H9 (cell line): ENCODE measurements around the gene NUCB2. TPM values are rescaled to one million over a fixed set of nuclear protein-coding genes. Genes with fewer than 3 reads are reported as not detected.

Experiments
- DNase-seq: peaks from one replicate; pipeline ENCODE4 v3.0.0-alpha.2; 2017
- H2AFZ ChIP-seq: one replicate; pipeline ENCODE4 v1.6.1; 2013; ENCODE audit warnings: mild to moderate bottlenecking, low read length, control low read depth, moderate library complexity
- H2AK5ac ChIP-seq: 2 replicates; pipeline ENCODE4 v1.6.1; 2013; ENCODE audit warnings: low read length, control low read depth, mixed read lengths; ENCODE audit not compliant: insufficient read length
- H2BK120ac ChIP-seq: one replicate; pipeline ENCODE4 v1.6.1; 2013; ENCODE audit warnings: low read depth, mild to moderate bottlenecking, low read length, control low read depth, inconsistent platforms; ENCODE audit not compliant: poor library complexity, severe bottlenecking
- H2BK12ac ChIP-seq: 2 replicates; pipeline ENCODE4 v1.6.1; 2013; ENCODE audit warnings: low read length, control low read depth, mixed read lengths, low read depth; ENCODE audit not compliant: insufficient read length
- H2BK15ac ChIP-seq: 2 replicates; pipeline ENCODE4 v1.6.1; 2013; ENCODE audit warnings: low read depth, low read length, control low read depth
- H2BK20ac ChIP-seq: one replicate; pipeline ENCODE4 v1.6.1; 2013; ENCODE audit warnings: low read depth, mild to moderate bottlenecking, low read length, control low read depth, inconsistent platforms; ENCODE audit not compliant: poor library complexity, severe bottlenecking
- H2BK5ac ChIP-seq: 2 replicates; pipeline ENCODE4 v1.6.1; 2013; ENCODE audit warnings: low read length, control low read depth, mixed read lengths; ENCODE audit not compliant: insufficient read length
- H3K14ac ChIP-seq: 2 replicates; pipeline ENCODE4 v1.6.1; 2013; ENCODE audit warnings: low read length, control low read depth; ENCODE audit not compliant: insufficient read depth
- H3K18ac ChIP-seq: 2 replicates; pipeline ENCODE4 v1.6.1; 2013; ENCODE audit warnings: low read depth, mild to moderate bottlenecking, mixed read lengths, low read length, control low read depth; ENCODE audit not compliant: insufficient read length
- H3K23ac ChIP-seq: 2 replicates; pipeline ENCODE4 v1.6.1; 2013; ENCODE audit warnings: low read length, control low read depth, mixed read lengths, low read depth; ENCODE audit not compliant: insufficient read length
- H3K23me2 ChIP-seq: 2 replicates; pipeline ENCODE4 v1.6.1; 2013; ENCODE audit warnings: low read depth, mild to moderate bottlenecking, mixed read lengths, low read length, control low read depth; ENCODE audit not compliant: insufficient read length, poor library complexity, severe bottlenecking
- H3K27ac ChIP-seq: 2 replicates; pipeline ENCODE4 v1.5.1; 2013; ENCODE audit warnings: low read length, control low read depth, mixed read lengths, low read depth; ENCODE audit not compliant: insufficient read length
- H3K27me3 ChIP-seq: 2 replicates; pipeline ENCODE4 v1.6.1; 2013; ENCODE audit warnings: low read length, control low read depth, inconsistent platforms; ENCODE audit not compliant: insufficient read depth
- H3K4ac ChIP-seq: 2 replicates; pipeline ENCODE4 v1.6.1; 2013; ENCODE audit warnings: low read depth, mild to moderate bottlenecking, control low read depth, inconsistent platforms, low read length, moderate library complexity
- H3K4me1 ChIP-seq: 2 replicates; pipeline ENCODE4 v1.6.1; 2013; ENCODE audit warnings: low read length, control low read depth, inconsistent platforms; ENCODE audit not compliant: insufficient read depth
- H3K4me2 ChIP-seq: 2 replicates; pipeline ENCODE4 v1.6.1; 2013; ENCODE audit warnings: low read length, control low read depth, mixed read lengths; ENCODE audit not compliant: insufficient read length, insufficient read depth
- H3K56ac ChIP-seq: 2 replicates; pipeline ENCODE4 v1.6.1; 2013; ENCODE audit warnings: low read depth, mild to moderate bottlenecking, mixed read lengths, low read length, control low read depth; ENCODE audit not compliant: insufficient read length
- H3K79me1 ChIP-seq: 2 replicates; pipeline ENCODE4 v1.6.1; 2013; ENCODE audit warnings: low read depth, mild to moderate bottlenecking, moderate library complexity, low read length, control low read depth, inconsistent platforms; ENCODE audit not compliant: insufficient read depth, poor library complexity, severe bottlenecking
- H3K79me2 ChIP-seq: 2 replicates; pipeline ENCODE4 v1.6.1; 2013; ENCODE audit warnings: low read length, control low read depth, inconsistent platforms; ENCODE audit not compliant: insufficient read depth
- H3K9ac ChIP-seq: 2 replicates; pipeline ENCODE4 v1.6.1; 2013; ENCODE audit warnings: low read length, control low read depth, mixed read lengths; ENCODE audit not compliant: insufficient read length; ENCODE audit errors: extremely low read depth
- H3K9me3 ChIP-seq: one replicate; pipeline ENCODE4 v1.6.1; 2013; ENCODE audit warnings: low read depth, low read length, inconsistent platforms; ENCODE audit not compliant: control insufficient read depth
- H3T11ph ChIP-seq: one replicate; pipeline ENCODE4 v1.6.1; 2013; ENCODE audit warnings: mild to moderate bottlenecking, low read length, control low read depth, inconsistent platforms
- H4K20me1 ChIP-seq: one replicate; pipeline ENCODE4 v1.6.1; 2013; ENCODE audit not compliant: control insufficient read depth, insufficient read length, insufficient read depth
- H4K5ac ChIP-seq: 2 replicates; pipeline ENCODE4 v1.6.1; 2013; ENCODE audit warnings: low read depth, mild to moderate bottlenecking, mixed read lengths, low read length, control low read depth; ENCODE audit not compliant: insufficient read length
- H4K8ac ChIP-seq: replicated peaks from 2 replicates; pipeline ENCODE4 v1.6.1; 2013; ENCODE audit warnings: low read length, control low read depth, mixed read lengths, low read depth; ENCODE audit not compliant: insufficient read length
- H4K91ac ChIP-seq: 2 replicates; pipeline ENCODE4 v1.6.1; 2013; ENCODE audit warnings: low read depth, mild to moderate bottlenecking, moderate library complexity, mixed read lengths, low read length, control low read depth; ENCODE audit not compliant: insufficient read length
- H3K27ac Mint-ChIP-seq, 3 experiments: 2 replicates in 2 of 3; 3 replicates in 1 of 3; pipeline ENCODE4 v1.8.0; 2020 to 2021; ENCODE audit warnings: mixed read lengths in 3 of 3, mild to moderate bottlenecking in 1 of 3, moderate library complexity in 1 of 3
- H3K27me3 Mint-ChIP-seq: 2 replicates; pipeline ENCODE4 v1.8.0; 2021; ENCODE audit warnings: low read depth, mild to moderate bottlenecking, moderate library complexity, mixed read lengths
- H3K36me3 Mint-ChIP-seq, 3 experiments: 2 replicates in 2 of 3; 3 replicates in 1 of 3; pipeline ENCODE4 v1.8.0; 2020 to 2021; ENCODE audit warnings: low read depth in 3 of 3, mixed read lengths in 3 of 3; ENCODE audit not compliant: insufficient read depth in 1 of 3
- H3K4me1 Mint-ChIP-seq, 2 experiments: 2 replicates each; pipeline ENCODE4 v1.8.0; 2020; ENCODE audit warnings: mixed read lengths in 2 of 2
- H3K4me3 Mint-ChIP-seq, 2 experiments: 2 replicates in 1 of 2; 3 replicates in 1 of 2; pipeline ENCODE4 v1.8.0; 2020 to 2021; ENCODE audit warnings: mild to moderate bottlenecking in 2 of 2, mixed read lengths in 2 of 2, moderate library complexity in 1 of 2
- H3K9me3 Mint-ChIP-seq, 2 experiments: 2 replicates in 1 of 2; 3 replicates in 1 of 2; pipeline ENCODE4 v1.8.0; 2020; ENCODE audit warnings: mild to moderate bottlenecking in 2 of 2, mixed read lengths in 2 of 2, moderate library complexity in 1 of 2
- CTCF ChIP-seq: fragments of 200-600 bp; sonication (generic); conservative IDR thresholded peaks from 3 replicates; pipeline ENCODE4 v1.8.0; 2021; ENCODE audit warnings: antibody characterized with exemption, mild to moderate bottlenecking
- WGBS: extraction: QIAGEN DNeasy Blood & Tissue Kit; methylation state at CpG from one replicate; pipeline ENCODE4 v1.1.7; 2013; ENCODE audit warnings: missing lambda C conversion rate, low lambda C conversion rate, mixed read lengths; ENCODE audit not compliant: insufficient read length; ENCODE audit errors: extremely low coverage; 5-methylcytosine and 5-hydroxymethylcytosine counted together
- total RNA-seq: library from RNA; stranded (reverse); gene quantifications from 2 replicates; pipeline ENCODE4 v1.2.1, GENCODE V29; 2021

NUCB2 gene
- total RNA-seq, 1 experiment from 2014 or later: 29.1 TPM

DNA sequence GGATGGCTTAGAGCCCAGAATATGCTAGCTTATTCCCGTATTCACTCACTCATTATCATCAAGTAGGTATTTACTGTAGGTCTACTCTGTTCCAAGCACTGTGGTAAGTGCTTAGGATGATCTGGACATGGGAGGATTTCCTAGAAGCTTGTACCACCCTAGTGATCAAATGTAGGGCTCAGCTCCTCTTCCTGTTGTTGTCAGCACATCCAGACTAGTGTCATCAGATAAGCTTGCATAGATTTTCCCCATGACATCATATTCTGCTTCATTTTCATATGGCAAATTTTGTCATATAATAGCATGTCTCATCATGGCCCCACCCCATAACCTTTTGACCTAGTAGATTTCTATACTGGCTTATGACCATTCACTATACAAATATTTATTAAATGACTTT lies 19.3 kb upstream of the NUCB2 start:
- no peak for TF ChIP-seq CTCF
- H3K27me3 Mint-ChIP-seq: peaks cover 5% of the 10 kb centered on the region
- H2BK5ac ChIP-seq: no peak overlapping the region
- H3K56ac ChIP-seq: no peak overlapping the region
- H3K79me1 ChIP-seq: no peaks in the 10 kb centered on the region
- no peak overlapping the region for H2BK12ac ChIP-seq
- no peak overlapping the region for H3K23ac ChIP-seq
- no peak for DNase-seq
- H4K91ac ChIP-seq: no peak overlapping the region
- H3K4me1 ChIP-seq: no peaks in the 10 kb centered on the region
- H3T11ph ChIP-seq: no peak overlapping the region
- H3K27ac Mint-ChIP-seq: no peak overlapping the region; a peak in 1 of 7 replicates
- H4K5ac ChIP-seq: no peak overlapping the region
- H2BK120ac ChIP-seq: no peak overlapping the region
- WGBS: no CpG with 5 or more reads among the region's 1 CpG
- no peaks in the 10 kb centered on the region for H3K9me3 Mint-ChIP-seq
- H2AFZ ChIP-seq: no peak overlapping the region
- H2AK5ac ChIP-seq: no peak overlapping the region
- no peak overlapping the region for H2BK15ac ChIP-seq
- H3K4me1 Mint-ChIP-seq: no peaks in the 10 kb centered on the region
- no peaks in the 10 kb centered on the region for H3K79me2 ChIP-seq
- H3K9ac ChIP-seq: no peak overlapping the region
- no peaks in the 10 kb centered on the region for H3K27me3 ChIP-seq
- H3K14ac ChIP-seq: 0 out of 2 replicates have a peak overlapping the region, but pooled peaks have one; percentile 57
- H3K9me3 ChIP-seq: no peaks in the 10 kb centered on the region
- H3K27ac ChIP-seq: no peak overlapping the region
- no peaks in the 10 kb centered on the region for H4K20me1 ChIP-seq
- H3K18ac ChIP-seq: no peak overlapping the region
- no peak overlapping the region for H3K4ac ChIP-seq
- H3K36me3 Mint-ChIP-seq: no peaks in the 10 kb centered on the region
- H3K4me3 Mint-ChIP-seq: no peak overlapping the region
- no peak overlapping the region for H3K4me2 ChIP-seq
- no peak overlapping the region for H2BK20ac ChIP-seq
- H4K8ac ChIP-seq: no peak overlapping the region
- H3K23me2 ChIP-seq: no peaks in the 10 kb centered on the region
